ENCODE data around the gene MTAP. TPM values are rescaled to one million over a fixed set of nuclear protein-coding genes. Genes with fewer than 3 reads are reported as not detected.

MTAP gene
- total RNA-seq, 2 donors from 2014 or later = 10.9 to 25.1 TPM

DNA sequence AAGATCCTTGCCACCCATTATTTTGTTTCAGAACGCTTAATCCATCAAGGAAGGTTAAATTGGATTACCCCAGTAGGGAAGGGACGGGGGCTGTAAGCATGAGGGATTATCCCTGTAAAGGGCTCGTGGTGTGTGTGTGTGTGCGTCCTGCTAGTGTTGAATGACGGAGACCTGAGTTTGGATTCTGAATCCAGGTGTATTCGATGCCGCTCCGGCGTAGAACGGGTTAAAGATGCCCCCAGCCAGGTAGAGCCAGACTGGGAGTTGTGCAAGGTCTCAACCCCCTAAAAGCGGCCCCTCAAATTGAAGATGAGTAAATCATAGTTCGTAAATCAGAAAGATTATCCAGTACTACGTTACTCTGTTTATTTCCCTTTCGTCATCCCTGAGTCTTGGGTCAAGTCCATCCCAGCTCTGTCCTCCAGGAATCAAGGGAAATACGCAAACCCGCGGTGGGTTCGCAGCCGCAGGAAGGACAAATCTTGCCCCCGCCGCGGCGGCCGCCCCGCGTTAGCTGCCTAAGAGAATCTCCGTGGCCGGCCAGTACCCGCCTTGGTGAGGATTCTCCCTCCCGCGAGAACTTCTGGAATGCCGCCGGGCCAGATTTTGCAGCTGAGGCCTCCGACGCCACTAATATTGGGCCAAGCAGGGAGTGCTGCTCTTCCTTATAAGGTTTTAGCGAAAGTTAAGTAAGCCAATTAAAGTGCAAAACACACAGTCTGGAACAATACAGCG, 586 bp upstream of the MTAP start:
- H3K4me1 ChIP-seq = peaks cover 25% of the 10 kb centered on the region
- WGBS, 2 donors = 3 to 6% methylated on average over 29 to 37 of the region's 37 CpGs
- peak in 1 of 7 experiments; percentile 4 for TF ChIP-seq CTCF (IDR thresholded peaks at IDR 0.05)
- TF ChIP-seq POLR2A (IDR thresholded peaks at IDR 0.05) = no peak
- DNase-seq (peak; percentile 73 to 78 (median 74)), ATAC-seq (peak; percentile 65)
- H3K4me3 ChIP-seq = peak overlapping the region; percentile 35 to 83
- intact Hi-C loops (cut with DNase I) = no loop called here
- H3K9me3 ChIP-seq = no peaks in the 10 kb centered on the region
- peak overlapping the region; percentile 66 to 91 (median 82) for H3K27ac ChIP-seq
- no peaks in the 10 kb centered on the region for H3K36me3 ChIP-seq (replicated peaks in 1 of 2; ENCODE audit: insufficient read depth in 1 of 2, low read depth in 2 of 2)
- H3K27me3 ChIP-seq = no peaks in the 10 kb centered on the region

DNA sequence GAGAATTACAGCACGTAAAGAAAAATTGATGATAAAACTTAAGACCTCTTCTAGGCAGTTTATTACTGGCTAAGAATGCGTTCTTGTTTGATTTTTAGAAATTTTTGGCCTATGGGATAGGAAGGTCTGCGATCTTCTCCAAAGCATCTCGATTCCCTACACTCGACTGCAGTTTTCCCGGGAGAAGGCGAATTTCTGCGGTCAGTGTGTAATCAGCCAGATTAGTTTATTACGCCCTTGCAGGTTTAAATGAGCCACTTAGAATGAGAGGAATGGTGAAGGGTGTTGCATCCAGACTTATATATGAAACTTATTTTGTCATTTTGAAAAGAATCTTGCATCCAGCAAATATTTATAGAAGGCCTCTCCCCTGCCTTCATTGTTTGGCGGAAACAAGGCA, 1.2 kb downstream of the MTAP start:
- Histone ChIP-seq H3K9me3 (no peaks in the 10 kb centered on the region), H3K36me3 (replicated peaks in 1 of 2; ENCODE audit: insufficient read depth in 1 of 2, low read depth in 2 of 2) (no peaks in the 10 kb centered on the region), H3K27me3 (no peaks in the 10 kb centered on the region), H3K4me1 (peaks cover 34% of the 10 kb centered on the region), H3K4me3 (peak overlapping the region in 1 of 2 donors; percentile 86), H3K27ac (peak overlapping the region in 3 of 4 donors; percentile 77 to 91 (median 88))
- no peak for TF ChIP-seq POLR2A (IDR thresholded peaks at IDR 0.05)
- ATAC-seq (no peak), DNase-seq (no peak)
- intact Hi-C loops (cut with DNase I) = no loop called here
- WGBS, 2 donors = 33 to 36% methylated on average over 10 of the region's 10 CpGs

DNA sequence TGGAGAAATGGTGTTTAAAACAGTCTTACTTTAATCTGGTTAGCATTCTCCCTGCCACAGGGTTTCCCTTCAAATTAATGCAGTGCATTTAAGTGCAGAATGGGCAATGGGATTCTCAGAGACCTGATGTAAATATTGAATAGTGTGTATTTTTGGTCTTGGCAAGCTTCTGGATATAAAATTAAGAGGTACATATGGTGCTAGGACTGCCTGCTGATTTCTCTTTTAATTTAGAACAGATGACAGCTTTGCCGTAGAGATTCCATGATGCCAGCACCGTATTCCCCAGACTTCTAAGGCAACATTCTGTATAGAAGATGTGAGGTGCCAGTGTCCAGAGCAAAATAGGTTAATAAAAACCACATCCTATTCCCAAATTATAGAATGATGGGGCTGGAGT, 1.9 kb downstream of the MTAP start:
- no peaks in the 10 kb centered on the region for H3K36me3 ChIP-seq (replicated peaks in 1 of 2; ENCODE audit: insufficient read depth in 1 of 2, low read depth in 2 of 2)
- H3K27ac ChIP-seq = no peak overlapping the region
- WGBS, 2 donors = 87 to 89% methylated on average over 2 of the region's 2 CpGs
- no peak for ATAC-seq
- no peak for TF ChIP-seq POLR2A (IDR thresholded peaks at IDR 0.05)
- TF ChIP-seq CTCF (IDR thresholded peaks at IDR 0.05) = no peak
- DNase-seq = no peak
- intact Hi-C loops (cut with DNase I) = no loop called here
- H3K9me3 ChIP-seq = no peaks in the 10 kb centered on the region
- H3K4me1 ChIP-seq = peaks cover 34% of the 10 kb centered on the region
- no peaks in the 10 kb centered on the region for H3K27me3 ChIP-seq
- H3K4me3 ChIP-seq = no peak overlapping the region

GRCh38 chr9:21804791-21805190, 2.4 kb downstream of the MTAP start:
- H3K27me3 ChIP-seq = no peaks in the 10 kb centered on the region
- DNase-seq (no peak), ATAC-seq (no peak)
- no peaks in the 10 kb centered on the region for H3K9me3 ChIP-seq
- H3K4me3 ChIP-seq = no peak overlapping the region
- H3K4me1 ChIP-seq = peaks cover 34% of the 10 kb centered on the region
- TF ChIP-seq CTCF (IDR thresholded peaks at IDR 0.05) (no peak), POLR2A (IDR thresholded peaks at IDR 0.05) (no peak)
- intact Hi-C loops (cut with DNase I) = no loop called here
- no peaks in the 10 kb centered on the region for H3K36me3 ChIP-seq (replicated peaks in 1 of 2; ENCODE audit: insufficient read depth in 1 of 2, low read depth in 2 of 2)
- H3K27ac ChIP-seq = no peak overlapping the region

DNA sequence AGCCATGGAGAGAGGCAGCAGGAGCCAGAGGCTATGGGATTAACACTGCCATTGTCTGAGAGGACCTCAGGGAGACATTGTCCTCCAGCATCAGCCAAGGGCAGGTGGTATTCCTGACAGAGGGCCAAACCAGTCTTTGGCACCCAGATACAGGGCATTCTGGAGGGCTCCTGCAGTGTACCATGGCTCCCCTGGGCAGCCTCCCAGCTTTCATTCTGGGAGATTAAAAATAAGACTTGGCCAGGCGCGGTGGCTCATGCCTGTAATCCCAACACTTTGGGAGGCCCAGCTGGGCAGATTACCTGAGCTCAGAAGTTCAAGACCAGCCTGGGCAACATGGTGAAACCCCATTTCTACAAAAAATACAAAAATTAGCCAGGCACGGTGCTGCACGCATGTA, 4.2 kb downstream of the MTAP start:
- WGBS, 2 donors = 83 to 92% methylated on average over 4 of the region's 4 CpGs
- no peaks in the 10 kb centered on the region for H3K27me3 ChIP-seq
- no peaks in the 10 kb centered on the region for H3K36me3 ChIP-seq (replicated peaks in 1 of 2; ENCODE audit: insufficient read depth in 1 of 2, low read depth in 2 of 2)
- H3K9me3 ChIP-seq = no peaks in the 10 kb centered on the region
- peaks cover 30% of the 10 kb centered on the region for H3K4me1 ChIP-seq
- H3K27ac ChIP-seq = no peak overlapping the region
- intact Hi-C loops (cut with DNase I) = no loop called here
- no peak overlapping the region for H3K4me3 ChIP-seq
- no peak for DNase-seq
- ATAC-seq = no peak
- TF ChIP-seq POLR2A (IDR thresholded peaks at IDR 0.05) = no peak
- no peak for TF ChIP-seq CTCF (IDR thresholded peaks at IDR 0.05)

Data from body of pancreas (tissue), 4 donors.